ENCODE measurements around the gene GTF3C2. TPM values are rescaled to one million over a fixed set of nuclear protein-coding genes. Genes with fewer than 3 reads are reported as not detected.
A peak's percentile ranks its signal among the peaks of the same experiment; 100 is the strongest.
"Not testable (repeated sequence)": the region's sequence is repeated elsewhere in the genome, so short reads cannot be mapped to it uniquely, and the experiment has no call there.

Gene GTF3C2
- total and polyA plus RNA-seq, 8 donors, result 21.2 to 34.3 (median 27.7) TPM

GRCh38 chr2:27353762-27354596 lies 2.6 kb downstream of the GTF3C2 start:
- Histone ChIP-seq H3K36me3 (no peaks in the 10 kb centered on the region), H3K27me3 (no peaks in the 10 kb centered on the region), H3K4me3 (no peak overlapping the region), H3K9me3 (no peaks in the 10 kb centered on the region), H3K27ac (no peak overlapping the region), H3K4me1 (peaks cover 4 to 29% (median 23%) of the 10 kb centered on the region in 3 donors)
- intact Hi-C loops (cut with DNase I), result no loop called here
- WGBS, 2 donors, result 62 to 64% methylated on average over 7 of the region's 7 CpGs
- FAIRE-seq, result no peak
- no peak for ATAC-seq
- TF ChIP-seq CTCF (IDR thresholded peaks at IDR 0.05), result no peak
- DNase-seq, result no peak

DNA sequence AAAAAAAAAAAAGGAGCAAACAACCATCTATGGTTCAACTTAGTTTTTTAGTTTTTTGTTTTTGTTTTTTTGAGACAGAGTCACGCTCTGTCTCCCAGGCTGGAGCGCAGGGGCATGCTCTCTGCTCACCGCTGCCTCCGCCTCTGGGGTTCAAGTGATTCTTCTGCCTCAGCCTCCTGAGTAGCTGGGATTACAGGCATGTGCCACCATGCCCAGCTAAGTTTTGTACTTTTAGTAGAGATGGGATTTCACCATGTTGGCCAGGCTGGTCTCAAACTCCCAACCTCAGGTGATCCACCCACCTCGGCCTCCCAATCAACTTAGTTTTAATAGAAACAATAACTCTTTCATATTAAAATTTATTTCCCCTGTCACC lies 3.2 kb downstream of the GTF3C2 start:
- ATAC-seq; H3K27ac ChIP-seq; H3K27me3 ChIP-seq; intact Hi-C loops (cut with DNase I); DNase-seq; H3K4me3 ChIP-seq; FAIRE-seq; H3K36me3 ChIP-seq; H3K9me3 ChIP-seq: not testable (repeated sequence)
- H3K4me1 ChIP-seq, result peaks cover 4 to 28% (median 23%) of the 10 kb centered on the region in 3 donors
- WGBS, 2 donors, result 96 to 97% methylated on average over 5 of the region's 5 CpGs

GRCh38 chr2:27351802-27352598 lies 4.6 kb downstream of the GTF3C2 start:
- no peak for FAIRE-seq
- 86 to 88% methylated on average over 6 of the region's 6 CpGs for WGBS, 2 donors

DNA sequence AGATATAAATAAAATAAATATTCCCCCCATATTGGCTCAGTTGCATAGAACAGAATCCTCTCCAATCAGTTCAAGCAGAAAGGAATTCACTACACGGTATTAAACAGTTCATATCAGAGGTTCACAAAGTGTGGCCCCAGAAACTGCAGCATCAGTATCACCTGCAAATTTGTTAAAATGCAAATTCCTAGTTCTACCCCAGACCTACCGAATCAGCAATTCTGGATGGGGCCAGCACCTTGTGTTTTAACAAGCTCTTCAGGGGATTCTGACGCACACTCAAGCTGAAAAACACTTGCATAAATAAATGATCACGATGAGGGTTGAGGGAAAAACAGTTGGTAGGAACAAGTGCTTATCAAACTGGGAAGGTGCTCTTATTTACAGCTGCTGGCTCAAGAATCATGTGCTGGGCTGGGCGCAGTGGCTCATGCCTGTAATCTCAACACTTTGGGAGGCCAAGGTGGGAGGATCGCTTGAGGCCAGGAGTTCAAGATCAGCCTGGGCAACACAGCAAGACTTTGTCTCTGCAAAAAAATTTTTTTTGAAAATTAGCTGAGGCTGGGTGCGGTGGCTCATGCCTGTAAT lies 6.4 kb downstream of the GTF3C2 start:
- Histone ChIP-seq H3K4me1 (peaks cover 0 to 12% (median 11%) of the 10 kb centered on the region in 3 donors), H3K9me3 (no peaks in the 10 kb centered on the region), H3K36me3 (no peaks in the 10 kb centered on the region), H3K27ac (no peak overlapping the region), H3K27me3 (no peaks in the 10 kb centered on the region), H3K4me3 (no peak overlapping the region)
- DNase-seq, result no peak
- no peak for TF ChIP-seq CTCF (IDR thresholded peaks at IDR 0.05)
- intact Hi-C loops (cut with DNase I), result no loop called here
- no peak for FAIRE-seq
- 45 to 48% methylated on average over 7 of the region's 7 CpGs for WGBS, 2 donors
- ATAC-seq, result peak in 3 of 4 donors; percentile 23 to 59 (median 53)

More at GRCh38 chr2:27351802-27352598, 4.6 kb downstream of the GTF3C2 start:
- no peaks in the 10 kb centered on the region for H3K9me3 ChIP-seq
- TF ChIP-seq CTCF (IDR thresholded peaks at IDR 0.05), result no peak
- no peaks in the 10 kb centered on the region for H3K27me3 ChIP-seq
- no peak overlapping the region for H3K4me3 ChIP-seq
- no peaks in the 10 kb centered on the region for H3K36me3 ChIP-seq
- ATAC-seq (no peak), DNase-seq (no peak)
- intact Hi-C loops (cut with DNase I), result no loop called here
- no peak overlapping the region for H3K27ac ChIP-seq
- peaks cover 0 to 18% (median 13%) of the 10 kb centered on the region in 3 donors for H3K4me1 ChIP-seq

GRCh38 chr2:27347641-27348040 lies 8.9 kb downstream of the GTF3C2 start:
- Histone ChIP-seq H3K27me3 (no peaks in the 10 kb centered on the region), H3K36me3 (peaks cover 0 to 2% (median 0%) of the 10 kb centered on the region in 3 donors), H3K9me3 (no peaks in the 10 kb centered on the region), H3K4me1 (no peaks in the 10 kb centered on the region), H3K27ac (no peak overlapping the region), H3K4me3 (no peak overlapping the region)
- intact Hi-C loops (cut with DNase I), result no loop called here
- WGBS, 2 donors, result 81 to 83% methylated on average over 2 of the region's 2 CpGs
- FAIRE-seq (no peak), ATAC-seq (no peak), DNase-seq (no peak)
- TF ChIP-seq CTCF (IDR thresholded peaks at IDR 0.05), result no peak

All from pancreas (tissue), 10 donors.